PC-3 (cell line): ENCODE results near the gene UNC13C.

Source experiments
- CTCF ChIP-seq: fragments of 300-600 bp; sonication (generic); conservative IDR thresholded peaks from 2 replicates; pipeline ENCODE4 v1.5.1; 2017; ENCODE audit warnings: antibody characterized with exemption, low read depth, mild to moderate bottlenecking, low read length
- EZH2 ChIP-seq: fragments of 300-600 bp; sonication (generic); IDR thresholded peaks from one replicate; pipeline ENCODE4 v1.6.1; 2017; ENCODE audit warnings: antibody characterized with exemption, mild to moderate bottlenecking, low read length; ENCODE audit not compliant: unreplicated experiment
- EZH2phosphoT487 ChIP-seq: fragments of 300-600 bp; sonication (generic); IDR thresholded peaks from 2 replicates; pipeline ENCODE4 v1.6.1; 2018; ENCODE audit warnings: mild to moderate bottlenecking, antibody characterized with exemption, low read length, borderline replicate concordance

GRCh38 chr15:54556231-54556630 lies 578.0 kb downstream of the UNC13C start:
- TF ChIP-seq CTCF (no peak), EZH2phosphoT487 (no peak), EZH2 (no peak)
